NCI-H2227 treated with DMSO at 0.1 percent for 48 hours (cell line): ENCODE measurements around the gene LRP1-AS.

ENCODE experiments used
- DNase-seq: peaks from one replicate; lab custom pipeline; 2025; lab: John Stamatoyannopoulos, UW

The LRP1-AS gene

DNA sequence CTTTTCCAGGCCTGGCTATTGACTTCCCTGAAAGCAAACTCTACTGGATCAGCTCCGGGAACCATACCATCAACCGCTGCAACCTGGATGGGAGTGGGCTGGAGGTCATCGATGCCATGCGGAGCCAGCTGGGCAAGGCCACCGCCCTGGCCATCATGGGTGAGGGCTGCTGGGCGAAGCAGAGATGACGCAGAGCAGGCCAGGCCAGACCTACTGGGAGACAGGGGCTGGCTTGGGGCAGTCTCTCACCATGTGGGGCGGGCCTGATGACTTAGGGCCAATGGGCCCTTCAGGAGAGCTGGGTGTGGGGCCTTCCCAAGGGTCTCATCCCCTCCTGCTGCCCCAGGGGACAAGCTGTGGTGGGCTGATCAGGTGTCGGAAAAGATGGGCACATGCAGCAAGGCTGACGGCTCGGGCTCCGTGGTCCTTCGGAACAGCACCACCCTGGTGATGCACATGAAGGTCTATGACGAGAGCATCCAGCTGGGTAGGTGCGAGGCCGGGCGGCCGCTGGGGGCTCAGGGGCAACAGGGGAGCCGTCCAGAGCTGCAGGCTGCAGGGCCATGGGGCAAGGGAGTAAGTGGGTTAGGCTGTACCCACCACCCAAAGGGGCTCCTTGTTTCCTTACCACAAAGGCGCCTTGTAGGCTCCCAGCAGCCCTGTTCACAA is 33.0 kb upstream of the LRP1-AS start:
- DNase-seq: no peak

- DNase-seq: no peak
These were observed 32.1 kb upstream of the LRP1-AS start for GRCh38 chr12:57179331-57180086.

DNA sequence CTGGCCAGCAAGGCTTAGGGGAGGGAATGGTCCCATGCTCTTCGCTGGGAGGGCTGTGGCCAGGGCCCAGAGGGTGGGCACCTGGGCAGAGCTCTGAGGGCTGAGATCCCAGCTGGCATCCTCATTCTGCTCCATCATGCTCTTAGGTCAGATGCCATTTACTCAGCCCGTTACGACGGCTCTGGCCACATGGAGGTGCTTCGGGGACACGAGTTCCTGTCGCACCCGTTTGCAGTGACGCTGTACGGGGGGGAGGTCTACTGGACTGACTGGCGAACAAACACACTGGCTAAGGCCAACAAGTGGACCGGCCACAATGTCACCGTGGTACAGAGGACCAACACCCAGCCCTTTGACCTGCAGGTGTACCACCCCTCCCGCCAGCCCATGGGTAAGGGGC is 30.8 kb upstream of the LRP1-AS start:
- no peak for DNase-seq

DNA sequence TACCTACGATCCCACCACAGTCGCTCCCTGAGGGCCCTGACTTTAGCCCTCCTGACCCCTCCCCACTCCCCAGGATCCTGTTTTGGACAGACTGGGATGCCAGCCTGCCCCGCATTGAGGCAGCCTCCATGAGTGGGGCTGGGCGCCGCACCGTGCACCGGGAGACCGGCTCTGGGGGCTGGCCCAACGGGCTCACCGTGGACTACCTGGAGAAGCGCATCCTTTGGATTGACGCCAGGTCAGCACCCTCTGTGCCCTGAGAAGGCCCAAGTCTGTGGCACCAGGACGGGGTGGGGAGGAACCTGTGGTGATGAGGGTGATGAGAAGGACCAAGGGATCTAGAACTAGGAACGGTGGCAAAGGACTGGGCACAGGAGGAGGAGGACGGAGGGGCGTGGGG is 29.9 kb upstream of the LRP1-AS start:
- no peak for DNase-seq

GRCh38 chr12:57176846-57177245 is 29.4 kb upstream of the LRP1-AS start:
- no peak for DNase-seq

GRCh38 chr12:57176139-57176477 is 28.7 kb upstream of the LRP1-AS start:
- DNase-seq: no peak

GRCh38 chr12:57175428-57176138 is 28.2 kb upstream of the LRP1-AS start:
- DNase-seq: no peak

GRCh38 chr12:57173683-57174082 is 26.3 kb upstream of the LRP1-AS start:
- DNase-seq: no peak

GRCh38 chr12:57173089-57173488 is 25.7 kb upstream of the LRP1-AS start:
- no peak for DNase-seq

DNA sequence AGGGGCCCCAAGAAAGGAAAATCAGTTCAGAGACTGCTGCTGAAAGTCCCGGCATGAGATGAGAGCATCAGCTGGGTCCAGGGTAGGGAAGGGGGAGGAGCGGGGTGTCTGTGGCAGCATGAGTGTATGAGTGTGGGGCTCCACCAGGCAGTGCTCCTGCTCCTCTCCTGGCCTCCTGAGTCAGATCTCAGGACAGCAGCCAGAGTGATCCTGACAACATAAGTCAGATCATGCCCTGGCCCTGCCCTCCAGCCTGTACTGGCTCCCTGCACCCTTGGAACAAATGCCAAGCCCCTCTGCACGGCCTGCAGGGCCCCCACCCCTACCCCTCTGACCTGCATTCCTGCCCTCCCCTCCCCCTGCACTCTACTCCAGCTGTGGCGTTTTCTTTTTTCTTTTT is 24.2 kb upstream of the LRP1-AS start:
- no peak for DNase-seq

GRCh38 chr12:57170927-57171326 is 23.5 kb upstream of the LRP1-AS start:
- no peak for DNase-seq

DNA sequence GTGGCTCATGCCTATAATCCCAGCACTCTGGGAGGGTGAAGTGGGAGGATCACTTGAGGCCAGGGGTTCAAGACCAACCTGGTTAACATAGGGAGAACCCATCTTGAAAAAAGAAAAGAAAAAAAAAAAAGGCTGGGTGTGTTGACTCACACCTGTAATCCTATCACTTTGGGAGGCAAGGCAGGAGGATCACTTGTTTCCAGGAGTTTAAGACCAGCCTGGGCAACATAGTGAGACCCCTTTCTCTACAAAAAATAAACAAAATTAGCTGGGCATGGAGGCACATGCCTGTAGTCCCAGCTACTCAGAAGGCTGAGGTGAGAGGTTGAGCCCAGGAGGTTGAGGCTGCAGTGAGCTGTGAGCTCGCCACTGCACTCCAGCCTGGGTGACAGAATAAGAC is 23.0 kb upstream of the LRP1-AS start:
- DNase-seq: no peak

DNA sequence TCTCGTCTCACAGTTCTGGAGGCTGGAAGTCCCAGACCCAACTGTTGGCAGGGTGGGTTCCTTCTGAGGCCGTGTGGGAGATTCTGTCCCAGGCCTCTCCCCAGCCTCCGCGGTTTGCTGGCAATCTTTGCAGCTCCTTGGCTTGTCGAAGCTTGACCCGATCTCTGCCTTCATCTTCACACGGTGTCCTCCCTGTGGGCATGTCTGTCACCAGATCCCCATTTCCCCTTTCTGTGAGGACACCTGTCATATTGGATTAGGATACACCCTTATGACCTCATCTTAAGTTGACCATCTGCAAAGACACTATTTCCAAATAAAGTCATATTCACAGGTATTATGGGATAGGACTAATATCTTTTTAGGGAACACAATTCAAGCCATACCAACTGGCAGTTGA is 22.6 kb upstream of the LRP1-AS start:
- DNase-seq: no peak

- no peak for DNase-seq
These were observed 21.8 kb upstream of the LRP1-AS start for GRCh38 chr12:57169046-57169795.

GRCh38 chr12:57168058-57168457 is 20.6 kb upstream of the LRP1-AS start:
- no peak for DNase-seq

- DNase-seq: no peak
These were observed 19.6 kb upstream of the LRP1-AS start for GRCh38 chr12:57166971-57167371.

DNA sequence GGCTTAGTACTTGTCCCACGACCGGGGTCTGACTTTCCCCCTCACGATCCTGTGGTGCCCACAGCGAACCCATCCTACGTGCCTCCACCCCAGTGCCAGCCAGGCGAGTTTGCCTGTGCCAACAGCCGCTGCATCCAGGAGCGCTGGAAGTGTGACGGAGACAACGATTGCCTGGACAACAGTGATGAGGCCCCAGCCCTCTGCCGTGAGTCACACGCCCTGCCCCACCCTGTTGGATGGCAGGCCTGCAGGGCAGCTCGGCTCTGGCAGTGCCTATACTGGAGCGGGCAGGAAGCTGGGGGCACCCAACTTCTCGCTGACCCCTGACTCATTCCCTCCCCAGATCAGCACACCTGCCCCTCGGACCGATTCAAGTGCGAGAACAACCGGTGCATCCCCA is 18.3 kb upstream of the LRP1-AS start:
- no peak for DNase-seq

- no peak for DNase-seq
These were observed 17.7 kb upstream of the LRP1-AS start for GRCh38 chr12:57164966-57165625.

GRCh38 chr12:57164454-57164853 is 17.0 kb upstream of the LRP1-AS start:
- DNase-seq: no peak

- no peak for DNase-seq
These were observed 15.2 kb upstream of the LRP1-AS start for GRCh38 chr12:57162553-57163125.

DNA sequence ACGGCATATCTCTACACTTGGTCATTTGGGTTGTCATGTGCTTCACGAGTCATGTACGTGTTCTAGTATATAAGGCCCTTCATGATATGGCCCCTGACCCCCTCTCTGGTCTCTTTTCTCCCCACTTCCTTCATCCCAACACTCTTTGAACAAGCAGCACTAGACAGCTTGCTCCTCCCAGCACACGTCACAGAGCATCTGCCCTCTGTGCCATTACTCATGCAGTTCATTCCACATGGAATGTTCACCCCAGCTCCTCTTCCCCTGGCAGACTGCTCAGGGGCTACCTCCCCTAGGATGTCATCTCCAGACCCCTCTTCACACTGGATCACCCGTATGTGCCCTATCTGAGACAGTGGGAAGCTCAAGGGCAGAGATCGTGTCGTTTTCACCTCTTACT is 14.1 kb upstream of the LRP1-AS start:
- DNase-seq: no peak

DNA sequence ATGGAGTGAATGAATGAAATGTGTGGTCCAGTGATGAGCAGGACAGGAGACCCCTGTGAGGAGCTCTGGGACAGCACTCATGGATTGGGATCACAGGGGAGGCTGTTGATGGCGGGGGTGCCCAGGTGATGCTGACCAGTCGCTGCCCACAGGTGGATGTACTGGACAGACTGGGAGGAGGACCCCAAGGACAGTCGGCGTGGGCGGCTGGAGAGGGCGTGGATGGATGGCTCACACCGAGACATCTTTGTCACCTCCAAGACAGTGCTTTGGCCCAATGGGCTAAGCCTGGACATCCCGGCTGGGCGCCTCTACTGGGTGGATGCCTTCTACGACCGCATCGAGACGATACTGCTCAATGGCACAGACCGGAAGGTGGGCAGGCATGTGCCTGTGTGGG is 13.3 kb upstream of the LRP1-AS start:
- DNase-seq: no peak
